Gastroesophageal sphincter (tissue), 3 donors: ENCODE data around the gene PRKAG2.

Source experiments
- EP300 ChIP-seq: sonication (generic); formaldehyde crosslinking; IDR thresholded peaks from one replicate; pipeline ENCODE4 v1.6.1; 2017; ENCODE audit warnings: antibody characterized with exemption, mild to moderate bottlenecking
- POLR2A ChIP-seq, 2 donors: fragments of 450-650 bp; IDR thresholded peaks; one replicate each; pipeline ENCODE4 v1.6.1; 2017; ENCODE audit warnings: antibody characterized with exemption in 2 of 2, mild to moderate bottlenecking in 2 of 2, moderate library complexity in 1 of 2
- TF ChIP-seq, protein P1 (sequence below), 4 experiments: fragments of 200-600 bp in 2 of 4; fragments of 450-650 bp in 2 of 4; sonication (generic) in 1 of 4; IDR thresholded peaks; one replicate each; pipeline ENCODE4 v1.5.1; 2017 to 2019; ENCODE audit warnings: antibody characterized with exemption in 4 of 4, mild to moderate bottlenecking in 2 of 4, moderate library complexity in 2 of 4

GRCh38 chr7:151592868-151593486 is 283.9 kb downstream of the PRKAG2 start:
- TF ChIP-seq, protein P1, sequence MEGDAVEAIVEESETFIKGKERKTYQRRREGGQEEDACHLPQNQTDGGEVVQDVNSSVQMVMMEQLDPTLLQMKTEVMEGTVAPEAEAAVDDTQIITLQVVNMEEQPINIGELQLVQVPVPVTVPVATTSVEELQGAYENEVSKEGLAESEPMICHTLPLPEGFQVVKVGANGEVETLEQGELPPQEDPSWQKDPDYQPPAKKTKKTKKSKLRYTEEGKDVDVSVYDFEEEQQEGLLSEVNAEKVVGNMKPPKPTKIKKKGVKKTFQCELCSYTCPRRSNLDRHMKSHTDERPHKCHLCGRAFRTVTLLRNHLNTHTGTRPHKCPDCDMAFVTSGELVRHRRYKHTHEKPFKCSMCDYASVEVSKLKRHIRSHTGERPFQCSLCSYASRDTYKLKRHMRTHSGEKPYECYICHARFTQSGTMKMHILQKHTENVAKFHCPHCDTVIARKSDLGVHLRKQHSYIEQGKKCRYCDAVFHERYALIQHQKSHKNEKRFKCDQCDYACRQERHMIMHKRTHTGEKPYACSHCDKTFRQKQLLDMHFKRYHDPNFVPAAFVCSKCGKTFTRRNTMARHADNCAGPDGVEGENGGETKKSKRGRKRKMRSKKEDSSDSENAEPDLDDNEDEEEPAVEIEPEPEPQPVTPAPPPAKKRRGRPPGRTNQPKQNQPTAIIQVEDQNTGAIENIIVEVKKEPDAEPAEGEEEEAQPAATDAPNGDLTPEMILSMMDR (IDR thresholded peaks at IDR 0.05) = no peak
- TF ChIP-seq POLR2A (IDR thresholded peaks at IDR 0.05) (no peak), EP300 (no peak)
